Measurements from ENCODE around the gene GJA4. TPM values are rescaled to one million over a fixed set of nuclear protein-coding genes. Genes with fewer than 3 reads are reported as not detected.

Gene GJA4
- total and polyA plus RNA-seq, 4 donors = 6.1 to 10.6 (median 9.1) TPM

GRCh38 chr1:34759503-34760357, 33.1 kb upstream of the GJA4 start, which contains the start of gene GJB4:
Gene GJB4, plus strand, starts transcription at chr1:34759740. Its CDS starts 1,515 bp downstream, at chr1:34761255.
- Histone ChIP-seq H3K9me3 (ENCODE audit: control insufficient read depth in 4 of 4, low read length in 3 of 4) (no peaks in the 10 kb centered on the region), H3K27me3 (ENCODE audit: control insufficient read depth in 4 of 4, insufficient read depth in 4 of 4, low read length in 3 of 4) (no peaks in the 10 kb centered on the region), H3K27ac (ENCODE audit: low read depth in 1 of 2, low read length in 2 of 2) (no peak within 1 kb of the TSS), H3K4me1 (ENCODE audit: control insufficient read depth in 4 of 4, insufficient read depth in 4 of 4, low read length in 3 of 4) (no peaks in the 10 kb centered on the region), H3K4me3 (ENCODE audit: low read depth in 1 of 3, low read length in 3 of 3) (no peak within 1 kb of the TSS), H3K9ac (ENCODE audit: low read depth in 1 of 2, low read length in 2 of 2) (no peak within 1 kb of the TSS), H3K36me3 (ENCODE audit: control insufficient read depth in 4 of 4, insufficient read depth in 3 of 4, low read depth in 1 of 4, low read length in 3 of 4) (no peaks in the 10 kb centered on the region)
- WGBS = 59% methylated on average over 10 of the region's 10 CpGs
- DNase-seq (ENCODE audit: low spot score) = no peak
- no peak for TF ChIP-seq CTCF (IDR thresholded peaks at IDR 0.05; ENCODE audit: low read depth, low read length, missing input control)
- no peak for TF ChIP-seq EGR1 (IDR thresholded peaks at IDR 0.05; ENCODE audit: low read depth in 2 of 2)
- no peak for TF ChIP-seq TAF1 (conservative IDR thresholded peaks at IDR 0.05)
- TF ChIP-seq FOXA2 (IDR thresholded peaks at IDR 0.05) = no peak
- TF ChIP-seq SP1 (IDR thresholded peaks at IDR 0.05) = no peak
- TF ChIP-seq ZBTB33 (IDR thresholded peaks at IDR 0.05) = no peak
- no peak for TF ChIP-seq FOXA1 (IDR thresholded peaks at IDR 0.05)
- TF ChIP-seq YY1 (IDR thresholded peaks at IDR 0.05) = no peak
- TF ChIP-seq ATF3 (IDR thresholded peaks at IDR 0.05) = no peak
- TF ChIP-seq HNF4A (conservative IDR thresholded peaks at IDR 0.05) = no peak
- TF ChIP-seq HNF4G (IDR thresholded peaks at IDR 0.05) = no peak
- TF ChIP-seq JUND (IDR thresholded peaks at IDR 0.05) = no peak

- TF ChIP-seq SP1 (IDR thresholded peaks at IDR 0.05) (no peak), FOXA2 (IDR thresholded peaks at IDR 0.05) (no peak), EGR1 (IDR thresholded peaks at IDR 0.05; ENCODE audit: low read depth in 2 of 2) (no peak), FOXA1 (IDR thresholded peaks at IDR 0.05) (no peak), CTCF (IDR thresholded peaks at IDR 0.05; ENCODE audit: low read depth, low read length, missing input control) (no peak), ZBTB33 (IDR thresholded peaks at IDR 0.05) (no peak), RAD21 (IDR thresholded peaks at IDR 0.05) (no peak)
- Histone ChIP-seq H3K4me1 (ENCODE audit: control insufficient read depth in 4 of 4, insufficient read depth in 4 of 4, low read length in 3 of 4) (no peaks in the 10 kb centered on the region), H3K36me3 (ENCODE audit: control insufficient read depth in 4 of 4, insufficient read depth in 3 of 4, low read depth in 1 of 4, low read length in 3 of 4) (no peaks in the 10 kb centered on the region), H3K9ac (ENCODE audit: low read depth in 1 of 2, low read length in 2 of 2) (no peak overlapping the region), H3K9me3 (ENCODE audit: control insufficient read depth in 4 of 4, low read length in 3 of 4) (no peaks in the 10 kb centered on the region), H3K27ac (ENCODE audit: low read depth in 1 of 2, low read length in 2 of 2) (no peak overlapping the region), H3K27me3 (ENCODE audit: control insufficient read depth in 4 of 4, insufficient read depth in 4 of 4, low read length in 3 of 4) (no peaks in the 10 kb centered on the region), H3K4me3 (ENCODE audit: low read depth in 1 of 3, low read length in 3 of 3) (no peak overlapping the region)
- DNase-seq (ENCODE audit: low spot score) = no peak
- 94% methylated on average over 33 of the region's 33 CpGs for WGBS
Observed at GRCh38 chr1:34761176-34761761, 31.5 kb upstream of the GJA4 start.

All from liver (tissue), 9 donors.